GM12891 (cell line): Measurements from ENCODE around the gene MUTYH.

Source experiments
- DNase-seq: peaks from one replicate; pipeline ENCODE4 v3.0.0; 2011; ENCODE audit warnings: low spot score; ENCODE audit not compliant: insufficient read length
- FAIRE-seq: peaks from 2 replicates; lab custom pipeline; 2011; peaks lifted over from hg19 to GRCh38; lab: Jason Lieb, UNC
- PAX5 ChIP-seq: IDR thresholded peaks from 2 replicates; pipeline ENCODE4 v1.6.1; 2011; ENCODE audit warnings: low read length, moderate library complexity, mild to moderate bottlenecking; ENCODE audit not compliant: insufficient read depth, severe bottlenecking
- POLR2A ChIP-seq: IDR thresholded peaks from 2 replicates; pipeline ENCODE4 v1.6.1; 2011; ENCODE audit warnings: low read depth, low read length, control low read depth
- POLR2AphosphoS5 ChIP-seq: IDR thresholded peaks from 2 replicates; pipeline ENCODE4 v1.6.1; 2011; ENCODE audit warnings: low read depth, low read length, control low read depth
- POU2F2 ChIP-seq: IDR thresholded peaks from 2 replicates; pipeline ENCODE4 v1.6.1; 2011; ENCODE audit warnings: low read depth, mild to moderate bottlenecking, control low read depth, low read length, moderate library complexity
- SPI1 ChIP-seq: IDR thresholded peaks from 2 replicates; pipeline ENCODE4 v1.6.1; 2011; ENCODE audit warnings: low read depth, low read length, control low read depth
- TAF1 ChIP-seq: IDR thresholded peaks from 2 replicates; pipeline ENCODE4 v1.6.1; 2011; ENCODE audit warnings: low read depth, low read length, control low read depth

Gene MUTYH

DNA sequence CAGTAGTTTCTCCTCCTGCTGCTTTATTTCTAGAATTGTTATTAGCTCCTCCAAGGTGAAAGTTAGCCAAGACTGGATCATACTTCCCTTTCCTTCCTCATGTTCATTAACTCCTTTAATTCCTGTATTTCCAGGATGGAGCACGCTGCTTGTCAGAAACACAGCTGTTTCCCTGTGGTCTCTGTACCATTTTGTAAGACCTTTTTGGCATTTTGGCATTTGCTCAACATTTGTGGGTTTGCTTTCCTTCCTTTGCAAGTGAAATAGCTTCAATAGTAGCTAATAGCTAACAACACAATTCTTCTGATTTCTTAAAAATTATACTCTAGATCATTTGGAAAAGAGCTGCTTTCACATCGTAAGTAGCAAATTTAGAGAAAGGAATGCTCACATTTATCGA, 57.9 kb downstream of the MUTYH start:
- DNase-seq (no peak), FAIRE-seq (no peak)
- TF ChIP-seq PAX5: no peak
- no peak for TF ChIP-seq SPI1
- no peak for TF ChIP-seq POLR2AphosphoS5
- no peak for TF ChIP-seq POLR2A
- no peak for TF ChIP-seq TAF1
- no peak for TF ChIP-seq POU2F2
